ENCODE measurements around the gene ZNF652. TPM values are rescaled to one million over a fixed set of nuclear protein-coding genes. Genes with fewer than 3 reads are reported as not detected.

Gene ZNF652
- total RNA-seq, 1 experiment from 2014 or later: 92.6 TPM

GRCh38 chr17:49402706-49403105, 40.7 kb upstream of the ZNF652 start:
- Histone ChIP-seq H3K27me3 (replicated peaks; ENCODE audit: control insufficient read depth, insufficient read depth, low read length) (no peaks in the 10 kb centered on the region), H3K4me3 (ENCODE audit: low read depth, low read length) (no peak overlapping the region), H3K9me3 (no peaks in the 10 kb centered on the region), H3K36me3 (ENCODE audit: control insufficient read depth, insufficient read depth, low read length) (peaks cover 22% of the 10 kb centered on the region), H3K4me1 (no peaks in the 10 kb centered on the region)
- DNase-seq: peak in 1 of 2 experiments; percentile 35
- H3K4me3 Mint-ChIP-seq (ENCODE audit: unreplicated experiment): no peak overlapping the region
- TF ChIP-seq, protein P1, sequence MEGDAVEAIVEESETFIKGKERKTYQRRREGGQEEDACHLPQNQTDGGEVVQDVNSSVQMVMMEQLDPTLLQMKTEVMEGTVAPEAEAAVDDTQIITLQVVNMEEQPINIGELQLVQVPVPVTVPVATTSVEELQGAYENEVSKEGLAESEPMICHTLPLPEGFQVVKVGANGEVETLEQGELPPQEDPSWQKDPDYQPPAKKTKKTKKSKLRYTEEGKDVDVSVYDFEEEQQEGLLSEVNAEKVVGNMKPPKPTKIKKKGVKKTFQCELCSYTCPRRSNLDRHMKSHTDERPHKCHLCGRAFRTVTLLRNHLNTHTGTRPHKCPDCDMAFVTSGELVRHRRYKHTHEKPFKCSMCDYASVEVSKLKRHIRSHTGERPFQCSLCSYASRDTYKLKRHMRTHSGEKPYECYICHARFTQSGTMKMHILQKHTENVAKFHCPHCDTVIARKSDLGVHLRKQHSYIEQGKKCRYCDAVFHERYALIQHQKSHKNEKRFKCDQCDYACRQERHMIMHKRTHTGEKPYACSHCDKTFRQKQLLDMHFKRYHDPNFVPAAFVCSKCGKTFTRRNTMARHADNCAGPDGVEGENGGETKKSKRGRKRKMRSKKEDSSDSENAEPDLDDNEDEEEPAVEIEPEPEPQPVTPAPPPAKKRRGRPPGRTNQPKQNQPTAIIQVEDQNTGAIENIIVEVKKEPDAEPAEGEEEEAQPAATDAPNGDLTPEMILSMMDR (IDR thresholded peaks at IDR 0.05; ENCODE audit: insufficient read depth in 1 of 2, low read depth in 1 of 2, low read length in 1 of 2, severe bottlenecking in 1 of 2, unreplicated experiment in 1 of 2): no peak
- CTCF ChIA-PET: interaction anchor here (1.2 kb wide), 1 partner anchor 154 kb away, joined by 4 read pairs; no protein-coding TSS in a partner anchor
- intact Hi-C loops (cut with micrococcal nuclease; ENCODE audit: unreplicated experiment): no loop called here
- peaks cover 54% of the 10 kb centered on the region for H3K36me3 Mint-ChIP-seq (ENCODE audit: insufficient read depth, unreplicated experiment)
- no peaks in the 10 kb centered on the region for H3K9me3 Mint-ChIP-seq (ENCODE audit: unreplicated experiment)
- H3K4me1 Mint-ChIP-seq (ENCODE audit: low read depth, unreplicated experiment): no peaks in the 10 kb centered on the region
- POLR2A ChIA-PET: no interaction called here
- H3K27me3 Mint-ChIP-seq (ENCODE audit: insufficient read depth, unreplicated experiment): no peaks in the 10 kb centered on the region
- BruUV-seq (replicated peaks): no TSS peak
- H3K27ac Mint-ChIP-seq (ENCODE audit: unreplicated experiment): no peak overlapping the region

- Mint-ChIP-seq H3K27me3 (ENCODE audit: insufficient read depth, unreplicated experiment) (no peaks in the 10 kb centered on the region), H3K4me3 (ENCODE audit: unreplicated experiment) (no peak overlapping the region), H3K27ac (ENCODE audit: unreplicated experiment) (no peak overlapping the region), H3K36me3 (ENCODE audit: insufficient read depth, unreplicated experiment) (peaks cover 48% of the 10 kb centered on the region), H3K4me1 (ENCODE audit: low read depth, unreplicated experiment) (no peaks in the 10 kb centered on the region), H3K9me3 (ENCODE audit: unreplicated experiment) (no peaks in the 10 kb centered on the region)
- intact Hi-C loops (cut with micrococcal nuclease; ENCODE audit: unreplicated experiment): no loop called here
- POLR2A ChIA-PET: no interaction called here
- CTCF ChIA-PET: interaction anchor here (1.2 kb wide), 1 partner anchor 154 kb away, joined by 4 read pairs; no protein-coding TSS in a partner anchor
- TF ChIP-seq, protein P1 (IDR thresholded peaks at IDR 0.05; ENCODE audit: insufficient read depth in 1 of 2, low read depth in 1 of 2, low read length in 1 of 2, severe bottlenecking in 1 of 2, unreplicated experiment in 1 of 2): no peak
- no peak overlapping the region for H3K4me3 ChIP-seq (ENCODE audit: low read depth, low read length)
- no TSS peak for BruUV-seq (replicated peaks)
- no peaks in the 10 kb centered on the region for H3K27me3 ChIP-seq (replicated peaks; ENCODE audit: control insufficient read depth, insufficient read depth, low read length)
- H3K9me3 ChIP-seq: no peaks in the 10 kb centered on the region
- DNase-seq: peak in 1 of 2 experiments; percentile 40
- peaks cover 18% of the 10 kb centered on the region for H3K36me3 ChIP-seq (ENCODE audit: control insufficient read depth, insufficient read depth, low read length)
- H3K4me1 ChIP-seq: no peaks in the 10 kb centered on the region
Measured at GRCh38 chr17:49401971-49402611, 40.0 kb upstream of the ZNF652 start.

GRCh38 chr17:49399995-49400394, 37.9 kb upstream of the ZNF652 start:
- no TSS peak for BruUV-seq (replicated peaks)
- no peaks in the 10 kb centered on the region for H3K9me3 Mint-ChIP-seq (ENCODE audit: unreplicated experiment)
- intact Hi-C loops (cut with micrococcal nuclease; ENCODE audit: unreplicated experiment): no loop called here
- DNase-seq: peak in 1 of 2 experiments; percentile 31
- TF ChIP-seq, protein P1 (IDR thresholded peaks at IDR 0.05; ENCODE audit: insufficient read depth in 1 of 2, low read depth in 1 of 2, low read length in 1 of 2, severe bottlenecking in 1 of 2, unreplicated experiment in 1 of 2): no peak
- ChIA-PET POLR2A (interaction anchor here (0.7 to 0.8 kb wide), 2 partner anchors 15 to 86 kb away, joined by 4 to 5 read pairs; partner anchors contain the start of gene PHB1), CTCF (interaction anchor here (0.7 to 1.9 kb wide), 7 partner anchors 8 to 158 kb away, joined by 3 to 18 read pairs (median 5); partner anchors contain the start of gene PHB1)
- H3K36me3 ChIP-seq (ENCODE audit: control insufficient read depth, insufficient read depth, low read length): peaks cover 7% of the 10 kb centered on the region
- no peaks in the 10 kb centered on the region for H3K27me3 ChIP-seq (replicated peaks; ENCODE audit: control insufficient read depth, insufficient read depth, low read length)
- no peak overlapping the region for H3K4me3 Mint-ChIP-seq (ENCODE audit: unreplicated experiment)
- H3K9me3 ChIP-seq: no peaks in the 10 kb centered on the region
- no peaks in the 10 kb centered on the region for H3K4me1 ChIP-seq
- H3K36me3 Mint-ChIP-seq (ENCODE audit: insufficient read depth, unreplicated experiment): peaks cover 27% of the 10 kb centered on the region
- no peak overlapping the region for H3K4me3 ChIP-seq (ENCODE audit: low read depth, low read length)
- no peaks in the 10 kb centered on the region for H3K4me1 Mint-ChIP-seq (ENCODE audit: low read depth, unreplicated experiment)
- H3K27me3 Mint-ChIP-seq (ENCODE audit: insufficient read depth, unreplicated experiment): no peaks in the 10 kb centered on the region
- no peak overlapping the region for H3K27ac Mint-ChIP-seq (ENCODE audit: unreplicated experiment)
